Measurements from ENCODE around the gene DOK5. TPM values are rescaled to one million over a fixed set of nuclear protein-coding genes. Genes with fewer than 3 reads are reported as not detected.

DOK5 gene
- total and polyA plus RNA-seq, 2 donors from 2014 or later = 4.8 to 5.4 TPM

- no peaks in the 10 kb centered on the region for H3K4me1 ChIP-seq (ENCODE audit: control insufficient read depth in 2 of 3, insufficient read depth in 2 of 3, low read depth in 1 of 3, low read length in 3 of 3)
- H3K4me3 ChIP-seq (ENCODE audit: low read length in 3 of 3) = no peak overlapping the region
- no peaks in the 10 kb centered on the region for H3K36me3 ChIP-seq (ENCODE audit: control insufficient read depth in 2 of 3, insufficient read depth in 3 of 3, low read length in 3 of 3)
- no peaks in the 10 kb centered on the region for H3K9me3 ChIP-seq (ENCODE audit: control insufficient read depth in 2 of 3, insufficient read depth in 1 of 3, low read length in 3 of 3)
- no peak for DNase-seq
- FAIRE-seq = no peak
- intact Hi-C loops (cut with DNase I) = no loop called here
- no peak overlapping the region for H3K9ac ChIP-seq (ENCODE audit: low read length in 3 of 3)
- TF ChIP-seq CTCF (IDR thresholded peaks at IDR 0.05; ENCODE audit: borderline replicate concordance, extremely low read depth, insufficient read depth) = no peak
- no peaks in the 10 kb centered on the region for H3K27me3 ChIP-seq (ENCODE audit: control insufficient read depth, insufficient read depth, low read length)
- no peak overlapping the region for H3K27ac ChIP-seq (ENCODE audit: low read depth in 2 of 2, low read length in 2 of 2)
Observed at GRCh38 chr20:54557806-54558590, 82.6 kb downstream of the DOK5 start.

- no peak for TF ChIP-seq CTCF (IDR thresholded peaks at IDR 0.05; ENCODE audit: borderline replicate concordance, extremely low read depth, insufficient read depth)
- Histone ChIP-seq H3K4me1 (ENCODE audit: control insufficient read depth in 2 of 3, insufficient read depth in 2 of 3, low read depth in 1 of 3, low read length in 3 of 3) (no peaks in the 10 kb centered on the region), H3K36me3 (ENCODE audit: control insufficient read depth in 2 of 3, insufficient read depth in 3 of 3, low read length in 3 of 3) (no peaks in the 10 kb centered on the region), H3K4me3 (ENCODE audit: low read length in 3 of 3) (no peak overlapping the region), H3K9ac (ENCODE audit: low read length in 3 of 3) (no peak overlapping the region), H3K27me3 (ENCODE audit: control insufficient read depth, insufficient read depth, low read length) (no peaks in the 10 kb centered on the region), H3K9me3 (ENCODE audit: control insufficient read depth in 2 of 3, insufficient read depth in 1 of 3, low read length in 3 of 3) (no peaks in the 10 kb centered on the region), H3K27ac (ENCODE audit: low read depth in 2 of 2, low read length in 2 of 2) (no peak overlapping the region)
- intact Hi-C loops (cut with DNase I) = no loop called here
- FAIRE-seq (no peak), DNase-seq (no peak)
Observed at GRCh38 chr20:54559890-54560289, 84.5 kb downstream of the DOK5 start.

- intact Hi-C loops (cut with DNase I) = no loop called here
- no peaks in the 10 kb centered on the region for H3K27me3 ChIP-seq (ENCODE audit: control insufficient read depth, insufficient read depth, low read length)
- H3K9ac ChIP-seq (ENCODE audit: low read length in 3 of 3) = no peak overlapping the region
- FAIRE-seq (no peak), DNase-seq (no peak)
- no peak overlapping the region for H3K4me3 ChIP-seq (ENCODE audit: low read length in 3 of 3)
- H3K27ac ChIP-seq (ENCODE audit: low read depth in 2 of 2, low read length in 2 of 2) = no peak overlapping the region
- TF ChIP-seq CTCF (IDR thresholded peaks at IDR 0.05; ENCODE audit: borderline replicate concordance, extremely low read depth, insufficient read depth) = no peak
- H3K4me1 ChIP-seq (ENCODE audit: control insufficient read depth in 2 of 3, insufficient read depth in 2 of 3, low read depth in 1 of 3, low read length in 3 of 3) = no peaks in the 10 kb centered on the region
- no peaks in the 10 kb centered on the region for H3K36me3 ChIP-seq (ENCODE audit: control insufficient read depth in 2 of 3, insufficient read depth in 3 of 3, low read length in 3 of 3)
- H3K9me3 ChIP-seq (ENCODE audit: control insufficient read depth in 2 of 3, insufficient read depth in 1 of 3, low read length in 3 of 3) = no peaks in the 10 kb centered on the region
Observed at GRCh38 chr20:54560357-54560756, 85.0 kb downstream of the DOK5 start.

All from kidney (tissue), 14 donors.